ENCODE measurements around the gene CDC34. TPM values are rescaled to one million over a fixed set of nuclear protein-coding genes. Genes with fewer than 3 reads are reported as not detected.

The CDC34 gene
- total RNA-seq, 4 donors from 2014 or later = 48.3 to 90.3 (median 72.9) TPM

- WGBS = no CpG with 5 or more reads among the region's 103 CpGs
- H3K27ac ChIP-seq = peak overlapping the region; percentile 87
- no peaks in the 10 kb centered on the region for H3K27me3 ChIP-seq
- H3K4me3 ChIP-seq = peak overlapping the region; percentile 86
- no peaks in the 10 kb centered on the region for H3K9me3 ChIP-seq
- peaks cover 32% of the 10 kb centered on the region for H3K4me1 ChIP-seq
- DNase-seq (ENCODE audit: low spot score in 2 of 2) = peak in 1 of 2 donors; percentile 87
- peaks cover 10% of the 10 kb centered on the region for H3K36me3 ChIP-seq
- TF ChIP-seq POLR2AphosphoS5 (IDR thresholded peaks at IDR 0.05) = peak in 1 of 3 donors; percentile 12
- no peak for TF ChIP-seq POLR2A (IDR thresholded peaks at IDR 0.05)
- TF ChIP-seq CTCF (IDR thresholded peaks at IDR 0.05) = no peak
- no peak for TF ChIP-seq EP300 (IDR thresholded peaks at IDR 0.05)
Measured at GRCh38 chr19:531009-531752, 379 bp upstream of the CDC34 start.

- Histone ChIP-seq H3K27ac (peak overlapping the region; percentile 83), H3K9me3 (no peaks in the 10 kb centered on the region), H3K4me3 (peak overlapping the region; percentile 86), H3K4me1 (peaks cover 32% of the 10 kb centered on the region), H3K36me3 (peaks cover 23% of the 10 kb centered on the region), H3K27me3 (no peaks in the 10 kb centered on the region)
- no peak for TF ChIP-seq POLR2A (IDR thresholded peaks at IDR 0.05)
- peak; percentile 22 to 24 for TF ChIP-seq CTCF (IDR thresholded peaks at IDR 0.05)
- no peak for TF ChIP-seq POLR2AphosphoS5 (IDR thresholded peaks at IDR 0.05)
- TF ChIP-seq EP300 (IDR thresholded peaks at IDR 0.05) = no peak
- DNase-seq (ENCODE audit: low spot score in 2 of 2) = peak in 1 of 2 donors; percentile 83
- WGBS = 0% methylated on average over 22 of the region's 47 CpGs
Measured at GRCh38 chr19:532561-533363, 1.2 kb downstream of the CDC34 start.

- peak overlapping the region; percentile 86 for H3K4me3 ChIP-seq
- DNase-seq (ENCODE audit: low spot score in 2 of 2) = no peak
- 48% methylated on average over 8 of the region's 25 CpGs for WGBS
- H3K4me1 ChIP-seq = peaks cover 32% of the 10 kb centered on the region
- H3K27ac ChIP-seq = peak overlapping the region; percentile 83
- TF ChIP-seq POLR2AphosphoS5 (IDR thresholded peaks at IDR 0.05) (no peak), EP300 (IDR thresholded peaks at IDR 0.05) (no peak), POLR2A (IDR thresholded peaks at IDR 0.05) (no peak), CTCF (IDR thresholded peaks at IDR 0.05) (no peak)
- H3K27me3 ChIP-seq = no peaks in the 10 kb centered on the region
- H3K36me3 ChIP-seq = peaks cover 30% of the 10 kb centered on the region
- no peaks in the 10 kb centered on the region for H3K9me3 ChIP-seq
Measured at GRCh38 chr19:533364-534058, 2.0 kb downstream of the CDC34 start.

- H3K9me3 ChIP-seq = no peaks in the 10 kb centered on the region
- TF ChIP-seq POLR2A (IDR thresholded peaks at IDR 0.05) = no peak
- TF ChIP-seq POLR2AphosphoS5 (IDR thresholded peaks at IDR 0.05) = no peak
- no peak for TF ChIP-seq CTCF (IDR thresholded peaks at IDR 0.05)
- TF ChIP-seq EP300 (IDR thresholded peaks at IDR 0.05) = no peak
- H3K27me3 ChIP-seq = no peaks in the 10 kb centered on the region
- H3K4me3 ChIP-seq = peak overlapping the region; percentile 86
- H3K27ac ChIP-seq = no peak overlapping the region
- H3K4me1 ChIP-seq = peaks cover 32% of the 10 kb centered on the region
- DNase-seq (ENCODE audit: low spot score in 2 of 2) = no peak
- H3K36me3 ChIP-seq = peaks cover 36% of the 10 kb centered on the region
- 79% methylated on average over 10 of the region's 14 CpGs for WGBS
Measured at GRCh38 chr19:534088-534487, 2.5 kb downstream of the CDC34 start.
